Measurements from ENCODE around the gene CAP1. TPM values are rescaled to one million over a fixed set of nuclear protein-coding genes. Genes with fewer than 3 reads are reported as not detected.

CAP1 gene
- total RNA-seq, 4 donors from 2014 or later, result 81.0 to 290 (median 238) TPM

GRCh38 chr1:40059960-40060750 lies 19.6 kb downstream of the CAP1 start:
- WGBS, 2 donors (ENCODE audit: low coverage in 1 of 2), result 49 to 66% methylated on average over 3 to 7 of the region's 7 CpGs
- Histone ChIP-seq H3K27me3 (no peaks in the 10 kb centered on the region), H3K27ac (peak overlapping the region; percentile 78 to 80 (median 80)), H3K4me3 (peak overlapping the region in 1 of 4 donors; percentile 5), H3K4me1 (peaks cover 24 to 81% (median 44%) of the 10 kb centered on the region in 4 donors), H3K9me3 (no peaks in the 10 kb centered on the region), H3K36me3 (peaks cover 0 to 47% (median 22%) of the 10 kb centered on the region in 4 donors)
- DNase-seq, result no peak
- intact Hi-C loops (cut with DNase I; ENCODE audit: low total_unique reads), result no loop called here
- in situ Hi-C loops (cut with MboI; ENCODE audit: low pct_ligation_motif_present in 1 of 4, low pct_unique_long_range_greater_than_20kb in 1 of 4, low sequenced_read_pairs in 3 of 4), result no loop called here
- no peak for TF ChIP-seq EP300 (IDR thresholded peaks at IDR 0.05; ENCODE audit: low read depth)
- TF ChIP-seq CTCF (IDR thresholded peaks at IDR 0.05), result no peak
- TF ChIP-seq POLR2A (IDR thresholded peaks at IDR 0.05), result no peak
- TF ChIP-seq POLR2AphosphoS5 (IDR thresholded peaks at IDR 0.05), result no peak

GRCh38 chr1:40064797-40065499 lies 24.4 kb downstream of the CAP1 start:
- in situ Hi-C loops (cut with MboI; ENCODE audit: low pct_ligation_motif_present in 1 of 4, low pct_unique_long_range_greater_than_20kb in 1 of 4, low sequenced_read_pairs in 3 of 4) (no loop called here), intact Hi-C loops (cut with DNase I; ENCODE audit: low total_unique reads) (no loop called here)
- DNase-seq, result peak; percentile 25
- no peaks in the 10 kb centered on the region for H3K9me3 ChIP-seq
- no peaks in the 10 kb centered on the region for H3K27me3 ChIP-seq
- TF ChIP-seq POLR2A (IDR thresholded peaks at IDR 0.05), result no peak
- TF ChIP-seq CTCF (IDR thresholded peaks at IDR 0.05), result no peak
- no peak for TF ChIP-seq EP300 (IDR thresholded peaks at IDR 0.05; ENCODE audit: low read depth)
- TF ChIP-seq POLR2AphosphoS5 (IDR thresholded peaks at IDR 0.05), result no peak
- WGBS, 2 donors (ENCODE audit: low coverage in 1 of 2), result 79 to 92% methylated on average over 2 of the region's 2 CpGs
- peaks cover 2 to 35% (median 9%) of the 10 kb centered on the region in 4 donors for H3K4me1 ChIP-seq
- peak overlapping the region; percentile 39 to 45 (median 42) for H3K27ac ChIP-seq
- peaks cover 0 to 92% (median 43%) of the 10 kb centered on the region in 4 donors for H3K36me3 ChIP-seq
- H3K4me3 ChIP-seq, result no peak overlapping the region

- TF ChIP-seq EP300 (IDR thresholded peaks at IDR 0.05; ENCODE audit: low read depth), result no peak
- TF ChIP-seq POLR2A (IDR thresholded peaks at IDR 0.05), result no peak
- in situ Hi-C loops (cut with MboI; ENCODE audit: low pct_ligation_motif_present in 1 of 4, low pct_unique_long_range_greater_than_20kb in 1 of 4, low sequenced_read_pairs in 3 of 4), result no loop called here
- Histone ChIP-seq H3K9me3 (no peaks in the 10 kb centered on the region), H3K27me3 (no peaks in the 10 kb centered on the region), H3K4me1 (peaks cover 0 to 17% (median 0%) of the 10 kb centered on the region in 4 donors), H3K27ac (no peak overlapping the region), H3K4me3 (no peak overlapping the region), H3K36me3 (peaks cover 0 to 96% (median 50%) of the 10 kb centered on the region in 4 donors)
- intact Hi-C loops (cut with DNase I; ENCODE audit: low total_unique reads), result no loop called here
- WGBS, 2 donors (ENCODE audit: low coverage in 1 of 2), result 73 to 83% methylated on average over 2 of the region's 2 CpGs
- DNase-seq, result no peak
These were observed 26.5 kb downstream of the CAP1 start for GRCh38 chr1:40067023-40067422.

- peaks cover 0 to 97% (median 52%) of the 10 kb centered on the region in 4 donors for H3K36me3 ChIP-seq
- WGBS, 2 donors (ENCODE audit: low coverage in 1 of 2), result 90 to 96% methylated on average over 2 to 3 of the region's 3 CpGs
These were observed 27.3 kb downstream of the CAP1 start for GRCh38 chr1:40067851-40068250.

More at GRCh38 chr1:40067851-40068250, 27.3 kb downstream of the CAP1 start:
- no peaks in the 10 kb centered on the region for H3K9me3 ChIP-seq
- no peak overlapping the region for H3K4me3 ChIP-seq
- peaks cover 0 to 12% (median 0%) of the 10 kb centered on the region in 4 donors for H3K4me1 ChIP-seq
- H3K27ac ChIP-seq, result no peak overlapping the region
- in situ Hi-C loops (cut with MboI; ENCODE audit: low pct_ligation_motif_present in 1 of 4, low pct_unique_long_range_greater_than_20kb in 1 of 4, low sequenced_read_pairs in 3 of 4), result no loop called here
- no peak for TF ChIP-seq POLR2A (IDR thresholded peaks at IDR 0.05)
- TF ChIP-seq EP300 (IDR thresholded peaks at IDR 0.05; ENCODE audit: low read depth), result no peak
- TF ChIP-seq POLR2AphosphoS5 (IDR thresholded peaks at IDR 0.05), result no peak
- no peak for TF ChIP-seq CTCF (IDR thresholded peaks at IDR 0.05)
- DNase-seq, result no peak
- H3K27me3 ChIP-seq, result no peaks in the 10 kb centered on the region
- intact Hi-C loops (cut with DNase I; ENCODE audit: low total_unique reads), result no loop called here

Data from transverse colon (tissue), 4 donors.